Kidney (tissue), 14 donors: ENCODE results near the gene ADGRL3. TPM values are rescaled to one million over a fixed set of nuclear protein-coding genes. Genes with fewer than 3 reads are reported as not detected.

Source experiments
- DNase-seq, 5 donors: peaks; one replicate each; pipeline ENCODE4 v3.0.0-alpha.2; 2013 to 2020
- FAIRE-seq: peaks from 2 replicates; lab custom pipeline; 2012; peaks lifted over from hg19 to GRCh38; lab: Jason Lieb, UNC
- H3K27ac ChIP-seq, 2 donors: one replicate each; pipeline ENCODE4 v1.7.0; 2013; ENCODE audit warnings: low read depth in 2 of 2, low read length in 2 of 2, inconsistent platforms in 1 of 2
- H3K27me3 ChIP-seq: one replicate; pipeline ENCODE4 v1.7.1; 2013; ENCODE audit warnings: low read length, inconsistent platforms; ENCODE audit not compliant: control insufficient read depth, insufficient read depth
- H3K36me3 ChIP-seq, 3 donors: one replicate each; pipeline versions ENCODE4 v1.7.0 to v1.7.1; 2013; ENCODE audit warnings: low read length in 3 of 3, control low read depth in 1 of 3, inconsistent platforms in 1 of 3; ENCODE audit not compliant: insufficient read depth in 3 of 3, control insufficient read depth in 2 of 3
- H3K4me1 ChIP-seq, 3 donors: one replicate each; pipeline versions ENCODE4 v1.7.0 to v1.7.1; 2013; ENCODE audit warnings: low read length in 3 of 3, inconsistent platforms in 1 of 3, low read depth in 1 of 3; ENCODE audit not compliant: control insufficient read depth in 2 of 3, insufficient read depth in 2 of 3
- H3K4me3 ChIP-seq, 3 donors: one replicate each; pipeline versions ENCODE4 v1.7.0 to v1.8.1; 2013; ENCODE audit warnings: low read length in 3 of 3, control low read depth in 1 of 3, inconsistent platforms in 1 of 3
- H3K9ac ChIP-seq, 3 donors: one replicate each; pipeline versions ENCODE4 v1.7.0 to v1.7.1; 2013; ENCODE audit warnings: low read length in 3 of 3, control low read depth in 1 of 3, inconsistent platforms in 1 of 3
- H3K9me3 ChIP-seq, 3 donors: one replicate each; pipeline versions ENCODE4 v1.7.0 to v1.7.1; 2013; ENCODE audit warnings: low read length in 3 of 3, control low read depth in 1 of 3, inconsistent platforms in 1 of 3; ENCODE audit not compliant: control insufficient read depth in 2 of 3, insufficient read depth in 1 of 3
- CTCF ChIP-seq: IDR thresholded peaks from 3 replicates; pipeline ENCODE4 v1.5.1; 2012; ENCODE audit warnings: mild to moderate bottlenecking, moderate library complexity, borderline replicate concordance; ENCODE audit not compliant: insufficient read depth; ENCODE audit errors: extremely low read depth
- intact Hi-C: fragments of 100-400 bp; cut with DNase I; formaldehyde crosslinking; loops from one replicate; pipeline ENCODE4 v1.11.1; 2022
- polyA plus RNA-seq: library from polyadenylated mRNA; stranded (reverse); fragments of 350-450 nt; fragmentation: Illumina TruSeq; extraction: RNeasy Lipid Tissue Mini Kit (QIAGEN cat#74804); gene quantifications from one replicate; pipeline ENCODE4 v1.2.3, GENCODE V29; 2014; ENCODE audit warnings: low read depth, low replicate concordance; ENCODE audit not compliant: insufficient read depth
- total RNA-seq: library from RNA; stranded (reverse); fragmentation: NEBNext Ultra II Directional; extraction: Animal tissue kit (Norgen Biotek cat#: 25700); gene quantifications from one replicate; pipeline ENCODE4 v1.2.1, GENCODE V29; 2021
- donor health status: control.
- donor health status: control.
- donor health status: control.
- donor health status: control.
- donor health status: control.
- donor health status: DM: yes; HTN: yes; CAD: no.
- donor health status: Normal renal cell carcinoma (clear cell type).

ADGRL3 gene
- total and polyA plus RNA-seq, 2 donors from 2014 or later: 1.3 to 8.9 TPM

GRCh38 chr4:61531188-61531587 is 331.1 kb downstream of the ADGRL3 start:
- no peak for TF ChIP-seq CTCF
- H3K36me3 ChIP-seq: no peaks in the 10 kb centered on the region
- H3K27me3 ChIP-seq: no peaks in the 10 kb centered on the region
- intact Hi-C loops: no loop called here
- no peak overlapping the region for H3K9ac ChIP-seq
- no peak overlapping the region for H3K4me3 ChIP-seq
- DNase-seq (no peak), FAIRE-seq (no peak)
- H3K27ac ChIP-seq: no peak overlapping the region
- no peaks in the 10 kb centered on the region for H3K4me1 ChIP-seq
- no peaks in the 10 kb centered on the region for H3K9me3 ChIP-seq

- no peak for FAIRE-seq
Observed at GRCh38 chr4:61532336-61533000, 332.3 kb downstream of the ADGRL3 start.

GRCh38 chr4:61533140-61533539 is 333.0 kb downstream of the ADGRL3 start:
- TF ChIP-seq CTCF: no peak
- no peaks in the 10 kb centered on the region for H3K36me3 ChIP-seq
- H3K27ac ChIP-seq: no peak overlapping the region
- FAIRE-seq (no peak), DNase-seq (no peak)
- H3K4me3 ChIP-seq: no peak overlapping the region
- intact Hi-C loops: no loop called here
- H3K9me3 ChIP-seq: no peaks in the 10 kb centered on the region
- H3K9ac ChIP-seq: no peak overlapping the region
- no peaks in the 10 kb centered on the region for H3K27me3 ChIP-seq
- no peaks in the 10 kb centered on the region for H3K4me1 ChIP-seq

More at GRCh38 chr4:61532336-61533000, 332.3 kb downstream of the ADGRL3 start:
- Histone ChIP-seq H3K27me3 (no peaks in the 10 kb centered on the region), H3K36me3 (no peaks in the 10 kb centered on the region), H3K27ac (no peak overlapping the region), H3K4me1 (no peaks in the 10 kb centered on the region), H3K4me3 (no peak overlapping the region), H3K9ac (no peak overlapping the region), H3K9me3 (no peaks in the 10 kb centered on the region)
- no peak for TF ChIP-seq CTCF
- peak in 4 of 5 donors; percentile 82 to 94 (median 88) for DNase-seq
- intact Hi-C loops: no loop called here
